Tibial artery (tissue), 4 donors: ENCODE measurements around the gene SRPK1.

Experiments used
- DNase-seq, 2 donors: peaks; one replicate each; pipeline ENCODE4 v3.0.0-alpha.2; 2019
- H3K27ac ChIP-seq, 2 donors: fragments of 200-600 bp; sonication (generic) in 1 of 2; 1 replicate in 1 of 2; 2 replicates in 1 of 2; pipeline ENCODE4 v1.5.1; 2018 to 2019; ENCODE audit warnings: mild to moderate bottlenecking in 1 of 2
- H3K27me3 ChIP-seq, 2 donors: fragments of 200-600 bp; sonication (generic) in 1 of 2; one replicate each; pipeline versions ENCODE4 v1.5.1 to v1.6.0; 2016 to 2019
- H3K36me3 ChIP-seq, 3 donors: fragments of 200-600 bp; sonication (generic) in 2 of 3; one replicate each; pipeline ENCODE4 v1.5.1; 2016 to 2019; ENCODE audit warnings: mild to moderate bottlenecking in 2 of 3
- H3K4me1 ChIP-seq, 4 donors: fragments of 200-600 bp; sonication (generic) in 2 of 4; 1 replicate in 3 of 4; 2 replicates in 1 of 4; pipeline ENCODE4 v1.5.1; 2016 to 2019
- H3K4me3 ChIP-seq, 2 donors: fragments of 200-600 bp; sonication (generic) in 1 of 2; 1 replicate in 1 of 2; 2 replicates in 1 of 2; pipeline ENCODE4 v1.5.1; 2018 to 2019; ENCODE audit warnings: mild to moderate bottlenecking in 2 of 2
- H3K9me3 ChIP-seq, 3 donors: fragments of 200-600 bp; sonication (generic) in 1 of 3; one replicate each; pipeline ENCODE4 v1.5.1; 2016 to 2019
- intact Hi-C: fragments of 100-400 bp; cut with DNase I; formaldehyde crosslinking; loops from one replicate; pipeline ENCODE4 v1.15.0; 2023; ENCODE audit warnings: low total_unique reads
- TF ChIP-seq, protein P1 (sequence below), 2 experiments: fragments of 200-600 bp in 1 of 2; fragments of 450-650 bp in 1 of 2; IDR thresholded peaks; one replicate each; pipeline ENCODE4 v1.5.1; 2017 to 2019; ENCODE audit warnings: antibody characterized with exemption in 2 of 2, mild to moderate bottlenecking in 1 of 2, moderate library complexity in 1 of 2

SRPK1 gene

GRCh38 chr6:35788423-35788982, 132.4 kb downstream of the SRPK1 start:
- intact Hi-C loops, result no loop called here
- Histone ChIP-seq H3K27ac (no peak overlapping the region), H3K9me3 (no peaks in the 10 kb centered on the region), H3K4me1 (no peaks in the 10 kb centered on the region), H3K27me3 (peaks cover 0 to 59% of the 10 kb centered on the region in 2 donors), H3K4me3 (no peak overlapping the region), H3K36me3 (no peaks in the 10 kb centered on the region)
- TF ChIP-seq, protein P1, sequence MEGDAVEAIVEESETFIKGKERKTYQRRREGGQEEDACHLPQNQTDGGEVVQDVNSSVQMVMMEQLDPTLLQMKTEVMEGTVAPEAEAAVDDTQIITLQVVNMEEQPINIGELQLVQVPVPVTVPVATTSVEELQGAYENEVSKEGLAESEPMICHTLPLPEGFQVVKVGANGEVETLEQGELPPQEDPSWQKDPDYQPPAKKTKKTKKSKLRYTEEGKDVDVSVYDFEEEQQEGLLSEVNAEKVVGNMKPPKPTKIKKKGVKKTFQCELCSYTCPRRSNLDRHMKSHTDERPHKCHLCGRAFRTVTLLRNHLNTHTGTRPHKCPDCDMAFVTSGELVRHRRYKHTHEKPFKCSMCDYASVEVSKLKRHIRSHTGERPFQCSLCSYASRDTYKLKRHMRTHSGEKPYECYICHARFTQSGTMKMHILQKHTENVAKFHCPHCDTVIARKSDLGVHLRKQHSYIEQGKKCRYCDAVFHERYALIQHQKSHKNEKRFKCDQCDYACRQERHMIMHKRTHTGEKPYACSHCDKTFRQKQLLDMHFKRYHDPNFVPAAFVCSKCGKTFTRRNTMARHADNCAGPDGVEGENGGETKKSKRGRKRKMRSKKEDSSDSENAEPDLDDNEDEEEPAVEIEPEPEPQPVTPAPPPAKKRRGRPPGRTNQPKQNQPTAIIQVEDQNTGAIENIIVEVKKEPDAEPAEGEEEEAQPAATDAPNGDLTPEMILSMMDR (IDR thresholded peaks at IDR 0.05), result no peak
- no peak for DNase-seq

GRCh38 chr6:35787266-35788218, 133.4 kb downstream of the SRPK1 start:
- Histone ChIP-seq H3K27me3 (peaks cover 0 to 62% of the 10 kb centered on the region in 2 donors), H3K4me3 (no peak overlapping the region), H3K36me3 (no peaks in the 10 kb centered on the region), H3K9me3 (no peaks in the 10 kb centered on the region), H3K4me1 (no peaks in the 10 kb centered on the region), H3K27ac (no peak overlapping the region)
- intact Hi-C loops, result loop anchor here (1.0 kb wide), 1 partner anchor 11 kb away; no protein-coding TSS in a partner anchor
- TF ChIP-seq, protein P1 (IDR thresholded peaks at IDR 0.05), result no peak
- DNase-seq, result no peak

GRCh38 chr6:35786810-35787209, 134.1 kb downstream of the SRPK1 start:
- intact Hi-C loops, result loop anchor here (1.0 kb wide), 1 partner anchor 11 kb away; no protein-coding TSS in a partner anchor
- Histone ChIP-seq H3K9me3 (no peaks in the 10 kb centered on the region), H3K36me3 (no peaks in the 10 kb centered on the region), H3K4me3 (no peak overlapping the region), H3K4me1 (no peaks in the 10 kb centered on the region), H3K27ac (no peak overlapping the region), H3K27me3 (peaks cover 0 to 62% of the 10 kb centered on the region in 2 donors)
- no peak for DNase-seq
- TF ChIP-seq, protein P1 (IDR thresholded peaks at IDR 0.05), result no peak

GRCh38 chr6:35786272-35786671, 134.6 kb downstream of the SRPK1 start:
- intact Hi-C loops, result no loop called here
- H3K27me3 ChIP-seq, result peaks cover 0 to 58% of the 10 kb centered on the region in 2 donors
- no peaks in the 10 kb centered on the region for H3K9me3 ChIP-seq
- no peaks in the 10 kb centered on the region for H3K4me1 ChIP-seq
- H3K4me3 ChIP-seq, result no peak overlapping the region
- H3K36me3 ChIP-seq, result no peaks in the 10 kb centered on the region
- TF ChIP-seq, protein P1 (IDR thresholded peaks at IDR 0.05), result no peak
- DNase-seq, result no peak
- no peak overlapping the region for H3K27ac ChIP-seq

DNA sequence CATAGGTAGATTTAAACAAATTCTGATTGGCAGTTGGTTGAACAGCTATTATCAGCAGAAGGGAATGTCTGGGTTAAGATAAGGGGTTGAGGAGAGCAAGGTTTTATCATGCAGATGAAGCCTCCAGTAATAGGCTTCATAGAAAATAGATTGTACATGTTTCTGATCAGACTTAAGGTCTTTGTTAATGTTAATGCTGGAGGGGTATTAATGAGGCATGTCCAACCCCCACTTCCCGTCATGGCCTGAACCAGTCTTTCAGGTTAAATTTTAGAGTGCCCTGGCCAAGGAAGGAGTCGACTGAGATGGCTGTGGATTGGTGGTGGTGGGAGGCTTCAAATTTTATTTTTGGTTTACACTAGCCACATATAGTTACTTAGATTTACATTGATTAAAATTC, 136.7 kb downstream of the SRPK1 start:
- Histone ChIP-seq H3K9me3 (no peaks in the 10 kb centered on the region), H3K4me1 (no peaks in the 10 kb centered on the region), H3K4me3 (no peak overlapping the region), H3K27me3 (peaks cover 0 to 52% of the 10 kb centered on the region in 2 donors), H3K36me3 (no peaks in the 10 kb centered on the region), H3K27ac (no peak overlapping the region)
- TF ChIP-seq, protein P1 (IDR thresholded peaks at IDR 0.05), result no peak
- intact Hi-C loops, result no loop called here
- DNase-seq, result no peak
